Tibial artery (tissue), 4 donors: ENCODE measurements around the gene CELA1.
"Not testable (repeated sequence)": the region's sequence is repeated elsewhere in the genome, so short reads cannot be mapped to it uniquely, and the experiment has no call there.

ENCODE experiments used
- DNase-seq, 2 donors: peaks; one replicate each; pipeline ENCODE4 v3.0.0-alpha.2; 2019
- H3K27ac ChIP-seq, 2 donors: fragments of 200-600 bp; sonication (generic) in 1 of 2; 1 replicate in 1 of 2; 2 replicates in 1 of 2; pipeline ENCODE4 v1.5.1; 2018 to 2019; ENCODE audit warnings: mild to moderate bottlenecking in 1 of 2
- H3K27me3 ChIP-seq, 2 donors: fragments of 200-600 bp; sonication (generic) in 1 of 2; one replicate each; pipeline versions ENCODE4 v1.5.1 to v1.6.0; 2016 to 2019
- H3K36me3 ChIP-seq, 3 donors: fragments of 200-600 bp; sonication (generic) in 2 of 3; one replicate each; pipeline ENCODE4 v1.5.1; 2016 to 2019; ENCODE audit warnings: mild to moderate bottlenecking in 2 of 3
- H3K4me1 ChIP-seq, 4 donors: fragments of 200-600 bp; sonication (generic) in 2 of 4; 1 replicate in 3 of 4; 2 replicates in 1 of 4; pipeline ENCODE4 v1.5.1; 2016 to 2019
- H3K4me3 ChIP-seq, 2 donors: fragments of 200-600 bp; sonication (generic) in 1 of 2; 1 replicate in 1 of 2; 2 replicates in 1 of 2; pipeline ENCODE4 v1.5.1; 2018 to 2019; ENCODE audit warnings: mild to moderate bottlenecking in 2 of 2
- H3K9me3 ChIP-seq, 3 donors: fragments of 200-600 bp; sonication (generic) in 1 of 3; one replicate each; pipeline ENCODE4 v1.5.1; 2016 to 2019
- intact Hi-C: fragments of 100-400 bp; cut with DNase I; formaldehyde crosslinking; loops from one replicate; pipeline ENCODE4 v1.15.0; 2023; ENCODE audit warnings: low total_unique reads
- TF ChIP-seq, protein P1 (sequence below), 2 experiments: fragments of 200-600 bp in 1 of 2; fragments of 450-650 bp in 1 of 2; IDR thresholded peaks; one replicate each; pipeline ENCODE4 v1.5.1; 2017 to 2019; ENCODE audit warnings: antibody characterized with exemption in 2 of 2, mild to moderate bottlenecking in 1 of 2, moderate library complexity in 1 of 2

The CELA1 gene

DNA sequence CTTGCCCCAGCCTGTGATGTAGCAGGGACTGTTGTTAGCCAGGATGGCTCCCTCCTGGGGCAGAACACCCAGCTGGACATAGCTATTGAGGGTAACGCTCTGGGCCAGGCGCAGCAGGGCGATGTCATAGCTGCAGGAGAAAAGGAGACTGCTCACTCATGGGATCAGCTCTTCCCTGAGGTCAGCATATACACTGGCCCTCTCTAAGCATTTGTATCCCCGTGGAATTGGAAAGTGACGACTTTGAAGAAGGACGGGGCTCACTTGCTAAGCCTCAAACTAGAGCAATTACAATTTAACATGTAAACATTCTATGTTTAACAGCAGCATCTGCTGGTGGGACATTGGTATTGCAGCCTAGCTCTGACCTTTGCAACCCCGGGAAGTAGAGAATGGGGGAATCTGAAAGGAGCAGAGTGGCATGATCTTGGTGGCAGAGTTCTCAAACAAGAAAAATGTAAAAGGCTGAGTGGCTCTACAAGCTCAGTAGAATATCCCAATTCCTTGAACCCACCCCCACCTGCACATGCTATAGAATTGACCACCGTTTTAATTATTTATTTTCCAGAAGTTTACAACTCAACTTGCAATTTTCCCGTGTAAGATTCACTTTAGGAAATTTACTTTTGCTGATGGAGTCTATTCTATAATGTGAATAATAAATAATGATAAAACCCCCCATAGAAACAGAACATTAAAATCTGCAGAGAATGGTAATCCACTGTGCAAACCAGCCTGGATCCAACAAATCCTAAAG lies 5.0 kb downstream of the CELA1 start:
- Histone ChIP-seq H3K27me3 (no peaks in the 10 kb centered on the region), H3K4me1 (peaks cover 0 to 5% (median 2%) of the 10 kb centered on the region in 4 donors), H3K9me3 (no peaks in the 10 kb centered on the region), H3K27ac (no peak overlapping the region), H3K4me3 (peak overlapping the region in 1 of 2 donors; percentile 3), H3K36me3 (no peaks in the 10 kb centered on the region)
- DNase-seq: peak; percentile 70 to 73
- TF ChIP-seq, protein P1, sequence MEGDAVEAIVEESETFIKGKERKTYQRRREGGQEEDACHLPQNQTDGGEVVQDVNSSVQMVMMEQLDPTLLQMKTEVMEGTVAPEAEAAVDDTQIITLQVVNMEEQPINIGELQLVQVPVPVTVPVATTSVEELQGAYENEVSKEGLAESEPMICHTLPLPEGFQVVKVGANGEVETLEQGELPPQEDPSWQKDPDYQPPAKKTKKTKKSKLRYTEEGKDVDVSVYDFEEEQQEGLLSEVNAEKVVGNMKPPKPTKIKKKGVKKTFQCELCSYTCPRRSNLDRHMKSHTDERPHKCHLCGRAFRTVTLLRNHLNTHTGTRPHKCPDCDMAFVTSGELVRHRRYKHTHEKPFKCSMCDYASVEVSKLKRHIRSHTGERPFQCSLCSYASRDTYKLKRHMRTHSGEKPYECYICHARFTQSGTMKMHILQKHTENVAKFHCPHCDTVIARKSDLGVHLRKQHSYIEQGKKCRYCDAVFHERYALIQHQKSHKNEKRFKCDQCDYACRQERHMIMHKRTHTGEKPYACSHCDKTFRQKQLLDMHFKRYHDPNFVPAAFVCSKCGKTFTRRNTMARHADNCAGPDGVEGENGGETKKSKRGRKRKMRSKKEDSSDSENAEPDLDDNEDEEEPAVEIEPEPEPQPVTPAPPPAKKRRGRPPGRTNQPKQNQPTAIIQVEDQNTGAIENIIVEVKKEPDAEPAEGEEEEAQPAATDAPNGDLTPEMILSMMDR (IDR thresholded peaks at IDR 0.05): peak; percentile 87 to 94
- intact Hi-C loops: no loop called here

DNA sequence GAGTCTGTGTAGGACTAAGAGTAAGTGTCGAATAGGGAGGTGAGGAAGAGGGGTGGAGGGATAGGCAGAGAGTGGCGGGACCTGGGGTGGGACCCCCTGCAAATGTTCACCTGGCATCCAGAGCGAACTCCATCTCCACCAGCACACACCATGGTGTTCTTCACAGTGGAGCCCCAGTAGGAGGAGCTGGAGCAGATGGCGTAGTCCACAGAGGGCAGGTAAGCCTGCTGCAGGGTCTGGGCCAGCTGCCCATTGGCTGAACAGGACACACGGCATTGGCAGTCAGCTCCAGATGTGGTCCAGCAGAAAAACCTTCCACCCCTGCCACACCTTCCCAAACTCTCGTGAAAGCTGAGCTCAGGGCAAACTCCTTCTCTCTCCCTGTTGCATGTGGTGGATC lies 6.7 kb downstream of the CELA1 start:
- Histone ChIP-seq H3K27ac (no peak overlapping the region), H3K36me3 (no peaks in the 10 kb centered on the region), H3K27me3 (no peaks in the 10 kb centered on the region), H3K9me3 (no peaks in the 10 kb centered on the region), H3K4me3 (no peak overlapping the region), H3K4me1 (peaks cover 0 to 5% (median 2%) of the 10 kb centered on the region in 4 donors)
- intact Hi-C loops: no loop called here
- TF ChIP-seq, protein P1 (IDR thresholded peaks at IDR 0.05): no peak
- no peak for DNase-seq

DNA sequence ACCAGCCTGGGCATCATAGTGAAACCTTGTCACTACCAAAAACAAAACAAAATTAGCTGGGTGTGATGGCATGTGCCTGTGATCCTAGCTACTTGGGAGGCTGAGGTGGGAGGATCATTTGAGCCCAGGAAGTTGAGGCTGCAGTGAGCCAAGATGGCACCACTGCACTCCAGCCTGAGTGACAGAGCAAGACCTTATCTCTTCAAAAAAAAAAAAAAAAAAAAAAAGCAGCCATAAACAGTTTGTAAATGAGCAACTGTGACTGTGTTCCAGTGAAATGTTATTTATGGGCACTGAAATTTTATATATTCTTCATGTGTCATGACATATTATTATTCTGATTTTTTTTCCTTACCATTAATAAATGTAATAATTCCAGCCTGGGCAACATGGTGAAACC lies 9.1 kb downstream of the CELA1 start:
- H3K4me1 ChIP-seq, H3K9me3 ChIP-seq, DNase-seq, H3K27ac ChIP-seq, H3K36me3 ChIP-seq, H3K27me3 ChIP-seq, H3K4me3 ChIP-seq, intact Hi-C loops: not testable (repeated sequence)

DNA sequence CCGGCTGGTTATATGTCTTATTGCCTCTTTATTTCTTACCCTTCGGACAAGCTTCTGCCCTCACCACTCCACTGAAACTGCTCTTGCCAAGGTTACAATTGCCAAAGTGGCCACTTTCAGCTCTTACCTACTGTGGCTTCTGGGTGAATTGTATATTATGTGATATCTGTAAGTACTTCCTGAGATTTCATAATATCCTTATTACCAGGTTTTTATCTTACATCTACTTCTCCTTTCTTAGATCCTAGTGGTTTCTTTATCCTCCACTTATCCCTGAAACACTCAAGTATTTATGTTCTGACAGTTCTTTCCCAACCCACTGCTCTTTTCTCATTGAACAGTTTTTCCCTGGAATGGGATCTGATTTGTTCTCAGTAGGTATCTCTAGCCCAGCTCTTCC lies 10.5 kb downstream of the CELA1 start:
- intact Hi-C loops: no loop called here
- no peaks in the 10 kb centered on the region for H3K9me3 ChIP-seq
- TF ChIP-seq, protein P1 (IDR thresholded peaks at IDR 0.05): no peak
- no peak overlapping the region for H3K4me3 ChIP-seq
- no peak overlapping the region for H3K27ac ChIP-seq
- no peaks in the 10 kb centered on the region for H3K36me3 ChIP-seq
- H3K4me1 ChIP-seq: peaks cover 0 to under 1% (median 0%) of the 10 kb centered on the region in 4 donors
- no peak for DNase-seq
- H3K27me3 ChIP-seq: no peaks in the 10 kb centered on the region

DNA sequence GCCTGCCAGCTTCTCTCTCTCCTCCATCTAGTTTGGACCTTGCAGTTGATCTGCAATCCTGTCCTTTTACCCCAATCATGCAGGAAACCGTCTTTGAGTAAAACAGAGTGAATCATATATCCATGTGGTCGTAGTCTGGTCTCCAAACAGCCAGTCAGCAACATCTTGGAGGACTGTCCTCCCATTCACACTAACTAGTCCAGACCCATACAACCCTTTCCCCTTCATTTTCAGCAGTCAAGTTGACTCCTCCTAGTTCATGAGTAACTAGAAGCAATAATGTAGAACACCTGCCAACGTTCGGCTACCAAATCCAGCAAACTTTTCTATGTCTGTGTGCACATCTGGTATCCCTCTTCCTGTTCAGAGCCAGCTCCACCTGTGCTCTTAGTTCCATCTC lies 11.7 kb downstream of the CELA1 start:
- H3K27ac ChIP-seq: no peak overlapping the region
- H3K9me3 ChIP-seq: no peaks in the 10 kb centered on the region
- TF ChIP-seq, protein P1 (IDR thresholded peaks at IDR 0.05): no peak
- intact Hi-C loops: no loop called here
- no peaks in the 10 kb centered on the region for H3K4me1 ChIP-seq
- H3K4me3 ChIP-seq: no peak overlapping the region
- H3K27me3 ChIP-seq: no peaks in the 10 kb centered on the region
- no peaks in the 10 kb centered on the region for H3K36me3 ChIP-seq
- no peak for DNase-seq

DNA sequence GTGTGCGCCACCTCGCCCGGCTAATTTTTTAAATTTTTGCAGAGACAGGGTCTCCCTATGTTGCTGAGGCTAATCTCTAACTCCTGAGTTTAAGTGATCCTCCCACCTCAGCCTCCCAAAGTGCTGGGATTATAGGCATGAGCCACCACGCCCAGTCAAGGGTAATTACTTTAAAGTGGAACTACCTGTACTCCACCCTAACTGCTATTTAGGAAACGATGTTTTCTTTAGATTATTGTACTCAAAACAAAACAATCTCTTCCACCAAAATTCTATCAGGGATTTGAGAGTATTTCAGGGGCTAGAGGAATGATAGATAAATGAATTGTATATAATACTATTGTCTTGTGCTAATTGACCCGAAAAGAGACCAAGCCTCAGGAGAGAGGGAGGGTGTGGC lies 12.9 kb downstream of the CELA1 start:
- intact Hi-C loops: no loop called here
- Histone ChIP-seq H3K9me3 (no peaks in the 10 kb centered on the region), H3K36me3 (no peaks in the 10 kb centered on the region), H3K4me3 (no peak overlapping the region), H3K27ac (no peak overlapping the region), H3K27me3 (peaks cover 0 to 3% of the 10 kb centered on the region in 2 donors), H3K4me1 (no peaks in the 10 kb centered on the region)
- TF ChIP-seq, protein P1 (IDR thresholded peaks at IDR 0.05): no peak
- no peak for DNase-seq
